Keratinocyte (primary cell): ENCODE results near the gene TOX2. TPM values are rescaled to one million over a fixed set of nuclear protein-coding genes. Genes with fewer than 3 reads are reported as not detected.

Source experiments
- DNase-seq: peaks from one replicate; pipeline ENCODE4 v3.0.0-alpha.2; 2011; ENCODE audit warnings: low read depth, missing footprints, low spot score
- FAIRE-seq: peaks from 2 replicates; lab custom pipeline; 2011; peaks lifted over from hg19 to GRCh38; lab: Jason Lieb, UNC
- H2AFZ ChIP-seq: 2 replicates; pipeline ENCODE4 v1.6.0; 2012; ENCODE audit warnings: low read length, control low read depth, inconsistent platforms; ENCODE audit not compliant: control insufficient read depth
- H3K27ac ChIP-seq: 2 replicates; pipeline ENCODE4 v1.5.1; 2011; ENCODE audit warnings: low read length; ENCODE audit not compliant: control insufficient read depth, insufficient read depth
- H3K27me3 ChIP-seq: 3 replicates; pipeline ENCODE4 v1.6.0; 2011; ENCODE audit warnings: low read length; ENCODE audit not compliant: control insufficient read depth, insufficient read depth; ENCODE audit errors: extremely low read depth
- H3K36me3 ChIP-seq, 2 experiments: 2 replicates in 1 of 2; 3 replicates in 1 of 2; pipeline ENCODE4 v1.5.1; 2011; ENCODE audit warnings: low read length in 2 of 2, mild to moderate bottlenecking in 1 of 2; ENCODE audit not compliant: control insufficient read depth in 2 of 2, insufficient read depth in 2 of 2; ENCODE audit errors: extremely low read depth in 1 of 2
- H3K4me1 ChIP-seq: 3 replicates; pipeline ENCODE4 v1.5.1; 2011; ENCODE audit warnings: low read length; ENCODE audit not compliant: control insufficient read depth, insufficient read depth; ENCODE audit errors: extremely low read depth
- H3K4me2 ChIP-seq: 3 replicates; pipeline ENCODE4 v1.6.0; 2011; ENCODE audit warnings: low read depth, low read length; ENCODE audit not compliant: control insufficient read depth, insufficient read depth; ENCODE audit errors: extremely low read depth
- H3K4me3 ChIP-seq, 3 experiments: fragments of 200-600 bp in 1 of 3; sonication (generic) in 1 of 3; 2 replicates in 2 of 3; 3 replicates in 1 of 3; pipeline ENCODE4 v1.5.1; 2011 to 2016; ENCODE audit warnings: low read length in 3 of 3, mild to moderate bottlenecking in 3 of 3, control low read depth in 2 of 3, inconsistent platforms in 1 of 3, low read depth in 1 of 3, mixed read lengths in 1 of 3, mixed run types in 1 of 3, moderate library complexity in 1 of 3; ENCODE audit not compliant: control insufficient read depth in 2 of 3, insufficient read depth in 2 of 3; ENCODE audit errors: extremely low read depth in 1 of 3
- H3K79me2 ChIP-seq: 2 replicates; pipeline ENCODE4 v1.6.0; 2012; ENCODE audit warnings: low read length; ENCODE audit not compliant: control insufficient read depth, insufficient read depth
- H3K9ac ChIP-seq: 3 replicates; pipeline ENCODE4 v1.6.0; 2011; ENCODE audit warnings: low read length; ENCODE audit not compliant: control insufficient read depth, insufficient read depth; ENCODE audit errors: extremely low read depth
- H3K9me1 ChIP-seq: 3 replicates; pipeline ENCODE4 v1.6.0; 2011; ENCODE audit warnings: low read length; ENCODE audit not compliant: control insufficient read depth, insufficient read depth; ENCODE audit errors: extremely low read depth
- H3K9me3 ChIP-seq: 2 replicates; pipeline ENCODE4 v1.5.1; 2012; ENCODE audit warnings: low read depth, low read length; ENCODE audit not compliant: control insufficient read depth
- H4K20me1 ChIP-seq: 3 replicates; pipeline ENCODE4 v1.6.0; 2011; ENCODE audit warnings: low read length; ENCODE audit not compliant: control insufficient read depth, insufficient read depth; ENCODE audit errors: extremely low read depth
- EZH2 ChIP-seq: IDR thresholded peaks from one replicate; pipeline ENCODE4 v1.6.1; 2012; ENCODE audit warnings: inconsistent platforms, mild to moderate bottlenecking, low read length, moderate library complexity
- dilution Hi-C: fragments of 300-500 bp; cut with MboI; formaldehyde crosslinking; loops from one replicate; pipeline ENCODE4 v1.7.0; 2020; ENCODE audit warnings: low sequenced_read_pairs; ENCODE audit not compliant: extremely low pct_ligation_motif_present
- polyA plus RNA-seq, 5 experiments: library from polyadenylated mRNA; depleted of rRNA in 3 of 5; stranded (reverse) in 3 of 5; stranded (forward) in 1 of 5; unstranded in 1 of 5; fragments of >200 nt; gene quantifications; 1 replicate in 1 of 5; 2 replicates in 3 of 5; 3 replicates in 1 of 5; pipeline versions ENCODE4 v1.2.1 to v1.2.3, GENCODE V29; 2011 to 2012; ENCODE audit warnings: missing spikeins in 2 of 5, low read depth in 1 of 5, low replicate concordance in 1 of 5
- TF ChIP-seq, protein P1 (sequence below), 3 experiments: IDR thresholded peaks in 1 of 3; conservative IDR thresholded peaks in 1 of 3; optimal IDR thresholded peaks in 1 of 3; 2 replicates in 2 of 3; 3 replicates in 1 of 3; pipeline versions ENCODE3 to v1.5.1; 2011; ENCODE audit warnings: low read length in 3 of 3, mild to moderate bottlenecking in 3 of 3, moderate library complexity in 2 of 3, control low read depth in 1 of 3, inconsistent platforms in 1 of 3; ENCODE audit not compliant: insufficient read depth in 2 of 3; ENCODE audit errors: extremely low read depth in 1 of 3

TOX2 gene
- polyA plus RNA-seq, 1 donor (not counting 4 experiments of a cell fraction or from before 2014, with no cell fraction given), result 0.20 TPM

DNA sequence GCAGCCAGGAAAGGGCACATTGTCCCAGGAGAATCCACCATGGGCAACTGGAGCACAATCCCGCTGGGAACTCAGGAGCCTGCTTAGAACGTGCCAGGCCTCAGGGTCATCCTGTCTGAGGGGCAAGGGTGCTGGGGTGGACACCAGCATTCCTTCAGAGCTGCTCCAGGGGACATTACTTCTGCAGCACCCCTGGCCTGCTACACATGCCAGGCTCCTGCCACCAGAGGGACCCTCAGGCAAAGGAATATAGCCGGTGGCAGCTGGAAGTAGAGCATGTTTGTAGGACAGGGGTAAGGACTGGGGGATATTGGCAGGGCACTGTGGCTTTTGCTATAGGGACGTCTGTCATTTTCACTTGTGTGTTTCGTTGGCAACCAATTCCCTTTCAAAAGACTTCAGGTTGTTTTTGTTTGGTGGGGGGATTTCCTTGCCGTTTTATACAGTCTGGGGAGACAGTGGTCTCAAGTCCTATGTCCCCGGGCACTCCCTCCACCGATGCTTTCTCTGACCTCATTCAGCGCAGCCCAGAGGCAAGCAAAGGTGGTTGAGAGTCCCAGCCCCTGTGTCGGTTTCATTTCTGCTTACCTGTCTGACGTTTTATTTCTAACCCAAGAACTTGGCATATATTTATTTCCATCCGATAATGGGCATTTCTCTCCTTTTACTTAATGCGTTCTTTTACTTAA is 141.5 kb downstream of the TOX2 start:
- no peak for FAIRE-seq
- Histone ChIP-seq H2AFZ (no peak overlapping the region), H3K79me2 (no peaks in the 10 kb centered on the region), H3K27ac (no peak overlapping the region), H4K20me1 (no peaks in the 10 kb centered on the region), H3K27me3 (peaks cover 8% of the 10 kb centered on the region), H3K9me3 (no peaks in the 10 kb centered on the region), H3K4me3 (no peak overlapping the region), H3K36me3 (no peaks in the 10 kb centered on the region), H3K9me1 (no peaks in the 10 kb centered on the region), H3K9ac (no peak overlapping the region), H3K4me1 (no peaks in the 10 kb centered on the region), H3K4me2 (no peak overlapping the region)
- TF ChIP-seq, protein P1, sequence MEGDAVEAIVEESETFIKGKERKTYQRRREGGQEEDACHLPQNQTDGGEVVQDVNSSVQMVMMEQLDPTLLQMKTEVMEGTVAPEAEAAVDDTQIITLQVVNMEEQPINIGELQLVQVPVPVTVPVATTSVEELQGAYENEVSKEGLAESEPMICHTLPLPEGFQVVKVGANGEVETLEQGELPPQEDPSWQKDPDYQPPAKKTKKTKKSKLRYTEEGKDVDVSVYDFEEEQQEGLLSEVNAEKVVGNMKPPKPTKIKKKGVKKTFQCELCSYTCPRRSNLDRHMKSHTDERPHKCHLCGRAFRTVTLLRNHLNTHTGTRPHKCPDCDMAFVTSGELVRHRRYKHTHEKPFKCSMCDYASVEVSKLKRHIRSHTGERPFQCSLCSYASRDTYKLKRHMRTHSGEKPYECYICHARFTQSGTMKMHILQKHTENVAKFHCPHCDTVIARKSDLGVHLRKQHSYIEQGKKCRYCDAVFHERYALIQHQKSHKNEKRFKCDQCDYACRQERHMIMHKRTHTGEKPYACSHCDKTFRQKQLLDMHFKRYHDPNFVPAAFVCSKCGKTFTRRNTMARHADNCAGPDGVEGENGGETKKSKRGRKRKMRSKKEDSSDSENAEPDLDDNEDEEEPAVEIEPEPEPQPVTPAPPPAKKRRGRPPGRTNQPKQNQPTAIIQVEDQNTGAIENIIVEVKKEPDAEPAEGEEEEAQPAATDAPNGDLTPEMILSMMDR (optimal IDR thresholded peaks at IDR 0.05 in 1 of 3, IDR thresholded peaks at IDR 0.05 in 1 of 3, conservative IDR thresholded peaks at IDR 0.05 in 1 of 3; ENCODE audit: extremely low read depth in 1 of 3, insufficient read depth in 2 of 3, low read length in 3 of 3), result peak in 2 of 3 experiments; percentile 33 to 59
- no peak for TF ChIP-seq EZH2
- dilution Hi-C loops, result no loop called here
- DNase-seq, result no peak

DNA sequence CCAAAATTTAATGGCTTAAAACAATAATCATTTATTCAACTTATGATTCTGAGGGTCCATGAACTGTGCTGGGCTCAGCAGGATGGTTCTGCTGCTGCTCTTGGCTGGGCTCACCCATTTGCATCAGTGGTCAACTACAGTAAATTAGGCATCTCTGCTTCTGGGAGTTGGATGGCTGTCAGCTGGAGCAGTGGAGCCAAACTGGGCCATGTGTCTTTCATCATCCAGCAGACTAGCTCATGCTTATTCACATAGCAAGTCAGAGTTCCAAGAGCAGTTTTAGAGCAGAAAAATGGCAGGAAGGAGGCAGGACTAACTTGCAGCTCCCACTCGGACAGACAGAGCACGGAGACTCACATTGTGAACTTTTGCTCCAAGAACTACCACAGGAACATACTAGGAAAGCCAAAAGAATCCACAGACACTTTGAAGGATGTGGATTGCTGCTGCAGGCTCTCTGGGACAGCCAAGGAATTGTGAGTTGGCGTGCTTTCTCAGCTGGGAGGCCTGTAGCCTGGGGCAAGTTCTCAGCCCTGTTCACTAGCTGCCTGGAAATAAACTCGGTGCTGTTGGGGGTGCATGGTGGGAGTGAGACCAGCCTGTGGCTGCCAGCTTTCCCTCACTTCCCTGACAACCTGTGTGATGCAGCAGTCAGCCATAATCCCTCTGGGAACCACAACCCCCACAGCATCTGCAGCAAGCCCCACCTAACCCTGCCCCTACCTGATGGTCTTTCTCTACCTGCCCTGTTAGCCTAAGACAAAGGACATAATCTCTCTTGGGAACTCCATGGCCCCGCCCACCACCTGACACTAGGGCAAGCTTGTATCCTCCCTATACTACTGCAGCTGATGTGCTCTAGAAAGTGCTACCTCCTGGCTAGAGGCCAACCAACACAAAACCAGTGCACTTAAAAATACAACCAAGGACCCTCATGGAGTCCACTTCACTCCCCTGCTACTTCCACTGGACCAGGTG is 143.3 kb downstream of the TOX2 start:
- Histone ChIP-seq H3K36me3 (no peaks in the 10 kb centered on the region), H4K20me1 (no peaks in the 10 kb centered on the region), H3K9me3 (no peaks in the 10 kb centered on the region), H3K4me1 (no peaks in the 10 kb centered on the region), H3K9ac (no peak overlapping the region), H3K79me2 (no peaks in the 10 kb centered on the region), H3K4me3 (no peak overlapping the region), H3K27ac (no peak overlapping the region), H3K27me3 (peaks cover 8% of the 10 kb centered on the region), H3K4me2 (no peak overlapping the region), H3K9me1 (no peaks in the 10 kb centered on the region), H2AFZ (no peak overlapping the region)
- no peak for TF ChIP-seq EZH2
- TF ChIP-seq, protein P1 (optimal IDR thresholded peaks at IDR 0.05 in 1 of 3, IDR thresholded peaks at IDR 0.05 in 1 of 3, conservative IDR thresholded peaks at IDR 0.05 in 1 of 3; ENCODE audit: extremely low read depth in 1 of 3, insufficient read depth in 2 of 3, low read length in 3 of 3), result no peak
- dilution Hi-C loops, result no loop called here
- FAIRE-seq (no peak), DNase-seq (no peak)
